Osteoblast (primary cell): ENCODE results near the gene PIEZO2. TPM values are rescaled to one million over a fixed set of nuclear protein-coding genes. Genes with fewer than 3 reads are reported as not detected.

Source experiments
- DNase-seq: peaks from one replicate; pipeline ENCODE4 v3.0.0; 2011; ENCODE audit warnings: low spot score, mixed read lengths; ENCODE audit not compliant: insufficient read length; ENCODE audit errors: missing footprints
- H2AFZ ChIP-seq: 2 replicates; pipeline ENCODE4 v1.6.0; 2011; ENCODE audit warnings: mild to moderate bottlenecking, low read length
- H3K27ac ChIP-seq: 2 replicates; pipeline ENCODE4 v1.5.1; 2011; ENCODE audit warnings: mild to moderate bottlenecking, low read depth, low read length, moderate library complexity
- H3K27me3 ChIP-seq: 2 replicates; pipeline ENCODE4 v1.6.0; 2012; ENCODE audit warnings: mild to moderate bottlenecking, control low read depth, inconsistent platforms, low read length, moderate library complexity; ENCODE audit not compliant: insufficient read depth
- H3K36me3 ChIP-seq: 2 replicates; pipeline ENCODE4 v1.5.1; 2011; ENCODE audit warnings: mild to moderate bottlenecking, low read length, control low read depth, moderate library complexity; ENCODE audit not compliant: insufficient read depth
- H3K4me1 ChIP-seq: 2 replicates; pipeline ENCODE4 v1.5.1; 2011; ENCODE audit warnings: mild to moderate bottlenecking, low read length, control low read depth, moderate library complexity; ENCODE audit not compliant: insufficient read depth
- H3K4me2 ChIP-seq: 2 replicates; pipeline ENCODE4 v1.6.0; 2011; ENCODE audit warnings: mild to moderate bottlenecking, low read length; ENCODE audit not compliant: insufficient read depth
- H3K4me3 ChIP-seq: fragments of 200-600 bp; sonication (generic); 3 replicates; pipeline ENCODE4 v1.5.1; 2012; ENCODE audit warnings: mild to moderate bottlenecking, low read length, inconsistent platforms; ENCODE audit not compliant: insufficient read depth
- H3K79me2 ChIP-seq: 2 replicates; pipeline ENCODE4 v1.6.0; 2012; ENCODE audit warnings: mild to moderate bottlenecking, low read length, control low read depth, inconsistent platforms; ENCODE audit not compliant: insufficient read depth
- H3K9me3 ChIP-seq: 2 replicates; pipeline ENCODE4 v1.5.1; 2011; ENCODE audit warnings: low read depth, low read length, control low read depth
- H4K20me1 ChIP-seq: 2 replicates; pipeline ENCODE4 v1.6.0; 2012; ENCODE audit warnings: mild to moderate bottlenecking, low read length, control low read depth; ENCODE audit not compliant: insufficient read depth
- CTCF ChIP-seq: IDR thresholded peaks from 2 replicates; pipeline ENCODE4 v1.5.1; 2011; ENCODE audit warnings: mild to moderate bottlenecking, low read depth, low read length, moderate library complexity; ENCODE audit errors: extremely low read depth
- total RNA-seq: library from RNA; depleted of rRNA; stranded (reverse); fragments of >200 nt; gene quantifications from 2 replicates; pipeline ENCODE4 v1.2.3, GENCODE V29; 2012

The PIEZO2 gene
- total RNA-seq, 1 donor = 46.7 TPM

GRCh38 chr18:10797896-10798295 is 351.5 kb downstream of the PIEZO2 start:
- H4K20me1 ChIP-seq = no peaks in the 10 kb centered on the region
- H3K79me2 ChIP-seq = no peaks in the 10 kb centered on the region
- H3K4me2 ChIP-seq = no peak overlapping the region
- TF ChIP-seq CTCF = no peak
- H3K36me3 ChIP-seq = no peaks in the 10 kb centered on the region
- H2AFZ ChIP-seq = no peak overlapping the region
- H3K4me3 ChIP-seq = no peak overlapping the region
- H3K9me3 ChIP-seq = no peaks in the 10 kb centered on the region
- DNase-seq = no peak
- no peaks in the 10 kb centered on the region for H3K27me3 ChIP-seq
- no peak overlapping the region for H3K27ac ChIP-seq
- no peaks in the 10 kb centered on the region for H3K4me1 ChIP-seq

- no peaks in the 10 kb centered on the region for H4K20me1 ChIP-seq
- H3K27me3 ChIP-seq = no peaks in the 10 kb centered on the region
- no peaks in the 10 kb centered on the region for H3K4me1 ChIP-seq
- H3K36me3 ChIP-seq = no peaks in the 10 kb centered on the region
- no peak overlapping the region for H2AFZ ChIP-seq
- TF ChIP-seq CTCF = no peak
- no peaks in the 10 kb centered on the region for H3K79me2 ChIP-seq
- no peak overlapping the region for H3K4me2 ChIP-seq
- no peaks in the 10 kb centered on the region for H3K9me3 ChIP-seq
- H3K4me3 ChIP-seq = no peak overlapping the region
- DNase-seq = no peak
- no peak overlapping the region for H3K27ac ChIP-seq
Observed at GRCh38 chr18:10794771-10795170, 354.6 kb downstream of the PIEZO2 start.

- no peak overlapping the region for H3K27ac ChIP-seq
- H3K9me3 ChIP-seq = no peaks in the 10 kb centered on the region
- no peak for TF ChIP-seq CTCF
- H4K20me1 ChIP-seq = no peaks in the 10 kb centered on the region
- H2AFZ ChIP-seq = no peak overlapping the region
- no peak overlapping the region for H3K4me2 ChIP-seq
- no peaks in the 10 kb centered on the region for H3K4me1 ChIP-seq
- no peaks in the 10 kb centered on the region for H3K27me3 ChIP-seq
- H3K36me3 ChIP-seq = no peaks in the 10 kb centered on the region
- no peaks in the 10 kb centered on the region for H3K79me2 ChIP-seq
- H3K4me3 ChIP-seq = no peak overlapping the region
- DNase-seq = no peak
Observed at GRCh38 chr18:10793730-10794370, 355.5 kb downstream of the PIEZO2 start.

- H3K4me3 ChIP-seq = no peak overlapping the region
- H3K9me3 ChIP-seq = no peaks in the 10 kb centered on the region
- no peaks in the 10 kb centered on the region for H3K4me1 ChIP-seq
- no peaks in the 10 kb centered on the region for H3K79me2 ChIP-seq
- H3K27ac ChIP-seq = no peak overlapping the region
- H2AFZ ChIP-seq = no peak overlapping the region
- H3K4me2 ChIP-seq = no peak overlapping the region
- H4K20me1 ChIP-seq = no peaks in the 10 kb centered on the region
- H3K36me3 ChIP-seq = no peaks in the 10 kb centered on the region
- DNase-seq = no peak
- no peak for TF ChIP-seq CTCF
- no peaks in the 10 kb centered on the region for H3K27me3 ChIP-seq
Observed at GRCh38 chr18:10792181-10792580, 357.2 kb downstream of the PIEZO2 start.
